Lower lobe of right lung (tissue), 2 donors: ENCODE results near the gene MAGEC2. TPM values are rescaled to one million over a fixed set of nuclear protein-coding genes. Genes with fewer than 3 reads are reported as not detected.

Experiments
- ATAC-seq, 2 donors: fragments of 200-7000 bp; cut with Tn5 transposase; one replicate each; pipeline ENCODE4 v1.9.1; 2020 to 2022; ENCODE audit warnings: mild to moderate bottlenecking in 2 of 2, moderate library complexity in 2 of 2
- DNase-seq: peaks from one replicate; pipeline ENCODE4 v3.0.0-alpha.2; 2020
- H3K27ac ChIP-seq: fragments of 200-600 bp; one replicate; pipeline ENCODE4 v1.8.0; 2022
- H3K27me3 ChIP-seq: fragments of 200-600 bp; one replicate; pipeline ENCODE4 v1.8.0; 2022; ENCODE audit warnings: low read depth
- H3K36me3 ChIP-seq: fragments of 200-600 bp; one replicate; pipeline ENCODE4 v1.8.0; 2022; ENCODE audit warnings: mild to moderate bottlenecking
- H3K4me1 ChIP-seq: fragments of 200-600 bp; one replicate; pipeline ENCODE4 v1.8.0; 2022
- H3K4me3 ChIP-seq: fragments of 200-600 bp; one replicate; pipeline ENCODE4 v1.8.0; 2022; ENCODE audit warnings: mild to moderate bottlenecking
- H3K9me3 ChIP-seq: fragments of 200-600 bp; one replicate; pipeline ENCODE4 v1.8.0; 2022
- intact Hi-C: fragments of 100-400 bp; cut with DNase I; formaldehyde crosslinking; loops from one replicate; pipeline ENCODE4 v1.11.0; 2022
- total RNA-seq: library from RNA; stranded (reverse); fragmentation: NEBNext Ultra II Directional; extraction: Animal tissue kit (Norgen Biotek cat#: 25700); gene quantifications from one replicate; pipeline ENCODE4 v1.2.1, GENCODE V29; 2021
- TF ChIP-seq, protein P1 (sequence below): fragments of 200-600 bp; IDR thresholded peaks from one replicate; pipeline ENCODE4 v1.8.0; 2022; ENCODE audit warnings: antibody characterized with exemption, mild to moderate bottlenecking
- donor health status: DM: no; HTN: yes; CAD: no; lungs with severe emphysema.

Gene MAGEC2
- total RNA-seq, 1 donor from 2014 or later, result not detected

DNA sequence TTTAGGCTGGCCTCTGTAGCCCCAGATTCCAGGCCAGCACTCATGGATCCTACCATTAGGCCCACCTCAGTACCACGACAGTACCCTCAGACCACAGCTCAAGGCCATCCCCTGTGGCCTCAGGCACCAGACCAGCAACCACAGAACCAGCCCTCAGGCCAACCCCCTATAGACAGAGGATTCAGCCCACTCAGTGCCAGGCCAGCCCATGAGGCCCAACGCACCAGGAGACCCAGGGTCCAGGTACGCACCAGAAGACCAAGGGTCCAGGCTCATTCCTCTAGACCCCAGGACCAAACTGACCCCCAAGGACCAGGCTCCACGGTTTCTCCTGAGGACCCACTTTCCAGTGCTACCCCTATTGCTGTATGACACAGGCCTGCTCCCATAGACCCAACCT lies 39.5 kb upstream of the MAGEC2 start:
- DNase-seq (no peak), ATAC-seq (no peak)
- Histone ChIP-seq H3K27me3 (no peaks in the 10 kb centered on the region), H3K4me1 (no peaks in the 10 kb centered on the region), H3K9me3 (no peaks in the 10 kb centered on the region), H3K27ac (no peak overlapping the region), H3K36me3 (no peaks in the 10 kb centered on the region), H3K4me3 (no peak overlapping the region)
- TF ChIP-seq, protein P1, sequence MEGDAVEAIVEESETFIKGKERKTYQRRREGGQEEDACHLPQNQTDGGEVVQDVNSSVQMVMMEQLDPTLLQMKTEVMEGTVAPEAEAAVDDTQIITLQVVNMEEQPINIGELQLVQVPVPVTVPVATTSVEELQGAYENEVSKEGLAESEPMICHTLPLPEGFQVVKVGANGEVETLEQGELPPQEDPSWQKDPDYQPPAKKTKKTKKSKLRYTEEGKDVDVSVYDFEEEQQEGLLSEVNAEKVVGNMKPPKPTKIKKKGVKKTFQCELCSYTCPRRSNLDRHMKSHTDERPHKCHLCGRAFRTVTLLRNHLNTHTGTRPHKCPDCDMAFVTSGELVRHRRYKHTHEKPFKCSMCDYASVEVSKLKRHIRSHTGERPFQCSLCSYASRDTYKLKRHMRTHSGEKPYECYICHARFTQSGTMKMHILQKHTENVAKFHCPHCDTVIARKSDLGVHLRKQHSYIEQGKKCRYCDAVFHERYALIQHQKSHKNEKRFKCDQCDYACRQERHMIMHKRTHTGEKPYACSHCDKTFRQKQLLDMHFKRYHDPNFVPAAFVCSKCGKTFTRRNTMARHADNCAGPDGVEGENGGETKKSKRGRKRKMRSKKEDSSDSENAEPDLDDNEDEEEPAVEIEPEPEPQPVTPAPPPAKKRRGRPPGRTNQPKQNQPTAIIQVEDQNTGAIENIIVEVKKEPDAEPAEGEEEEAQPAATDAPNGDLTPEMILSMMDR, result no peak
- intact Hi-C loops, result no loop called here

DNA sequence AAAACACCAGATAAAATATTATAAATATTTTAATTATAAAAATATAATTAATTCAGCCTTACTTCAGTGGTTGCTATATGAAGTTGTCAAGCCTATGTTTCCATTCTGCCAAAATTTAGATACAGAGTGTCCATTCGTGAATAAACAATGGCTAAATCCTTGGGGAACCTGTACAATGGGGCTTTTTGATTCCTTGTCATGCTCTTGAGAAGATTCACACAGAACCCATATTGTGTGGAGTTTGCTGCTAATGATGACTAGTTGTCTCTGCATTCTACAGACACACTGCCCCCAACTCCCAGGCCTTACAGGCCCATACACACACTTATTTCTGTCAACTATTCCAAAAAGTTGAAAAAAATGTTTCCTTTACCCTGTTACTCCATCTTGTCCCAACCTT lies 33.4 kb upstream of the MAGEC2 start:
- Histone ChIP-seq H3K27me3 (no peaks in the 10 kb centered on the region), H3K27ac (no peak overlapping the region), H3K36me3 (no peaks in the 10 kb centered on the region), H3K4me3 (no peak overlapping the region), H3K4me1 (no peaks in the 10 kb centered on the region), H3K9me3 (no peaks in the 10 kb centered on the region)
- intact Hi-C loops, result no loop called here
- DNase-seq, result no peak
- ATAC-seq, result no peak
- TF ChIP-seq, protein P1, result no peak

DNA sequence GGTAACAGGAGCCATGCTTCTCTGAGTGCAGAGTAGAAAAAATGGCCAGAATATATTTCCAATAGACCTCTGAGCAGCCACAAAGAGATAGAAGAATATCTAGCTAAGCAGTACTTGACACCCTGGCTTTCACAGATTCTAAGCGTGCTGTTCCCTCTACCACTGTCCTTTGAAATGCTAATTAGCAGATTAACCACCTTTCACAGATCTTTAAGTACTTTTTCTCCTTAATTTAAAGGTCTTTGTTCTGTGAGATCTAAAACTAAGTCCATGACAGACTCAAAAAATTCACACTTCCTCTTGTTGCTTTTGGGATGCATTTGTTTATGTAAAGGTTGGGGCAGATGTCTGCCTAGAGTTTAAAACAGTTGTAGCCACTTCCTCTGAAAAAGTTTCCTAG lies 28.3 kb upstream of the MAGEC2 start:
- Histone ChIP-seq H3K4me1 (no peaks in the 10 kb centered on the region), H3K27ac (no peak overlapping the region), H3K9me3 (no peaks in the 10 kb centered on the region), H3K27me3 (no peaks in the 10 kb centered on the region), H3K36me3 (no peaks in the 10 kb centered on the region), H3K4me3 (no peak overlapping the region)
- DNase-seq (no peak), ATAC-seq (no peak)
- intact Hi-C loops, result no loop called here
- TF ChIP-seq, protein P1, result no peak

DNA sequence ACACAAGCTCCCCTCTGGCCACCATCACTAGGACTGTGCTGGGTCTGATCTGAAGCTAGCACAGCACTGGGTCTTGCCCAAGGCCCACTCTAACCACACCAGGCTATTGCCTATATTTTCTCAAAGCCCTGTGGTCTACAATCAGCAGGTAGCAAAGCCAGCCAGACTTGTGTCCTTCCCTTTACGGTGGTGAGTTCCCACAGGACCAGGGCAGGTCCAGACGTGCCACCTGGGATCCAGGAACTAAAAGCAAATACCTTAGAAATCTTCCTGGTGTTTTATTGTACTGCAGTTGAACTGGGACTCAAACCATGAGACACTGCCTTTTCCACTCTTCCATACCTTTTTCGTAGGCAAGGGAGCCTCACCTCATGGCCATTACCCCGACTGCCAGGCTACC lies 9.0 kb upstream of the MAGEC2 start:
- TF ChIP-seq, protein P1, result no peak
- H3K9me3 ChIP-seq, result no peaks in the 10 kb centered on the region
- H3K4me3 ChIP-seq, result no peak overlapping the region
- ATAC-seq, result no peak
- H3K36me3 ChIP-seq, result no peaks in the 10 kb centered on the region
- no peaks in the 10 kb centered on the region for H3K4me1 ChIP-seq
- no peak for DNase-seq
- intact Hi-C loops, result no loop called here
- no peak overlapping the region for H3K27ac ChIP-seq
- no peaks in the 10 kb centered on the region for H3K27me3 ChIP-seq

DNA sequence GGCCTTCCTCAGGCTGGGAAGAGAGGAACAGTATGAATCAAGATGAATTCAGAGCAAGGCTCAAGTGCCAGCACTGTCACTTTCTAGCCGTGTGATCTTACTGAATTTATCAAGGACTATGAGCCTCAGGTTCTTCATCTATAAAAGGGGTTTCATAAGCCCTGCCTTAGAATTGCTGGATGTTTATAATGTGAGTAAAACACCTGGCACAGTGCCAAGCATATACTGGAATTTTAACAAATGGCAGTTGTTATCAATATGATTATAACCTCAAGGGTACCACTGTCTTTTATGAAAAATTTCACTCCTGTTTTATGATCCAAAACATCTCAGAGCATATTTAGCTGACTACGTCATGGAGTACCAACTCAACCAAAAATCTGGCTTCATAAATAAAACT lies 4.0 kb downstream of the MAGEC2 start:
- Histone ChIP-seq H3K9me3 (no peaks in the 10 kb centered on the region), H3K4me3 (no peak overlapping the region), H3K27ac (no peak overlapping the region), H3K36me3 (no peaks in the 10 kb centered on the region), H3K4me1 (no peaks in the 10 kb centered on the region), H3K27me3 (no peaks in the 10 kb centered on the region)
- intact Hi-C loops, result no loop called here
- ATAC-seq (no peak), DNase-seq (no peak)
- TF ChIP-seq, protein P1, result no peak

DNA sequence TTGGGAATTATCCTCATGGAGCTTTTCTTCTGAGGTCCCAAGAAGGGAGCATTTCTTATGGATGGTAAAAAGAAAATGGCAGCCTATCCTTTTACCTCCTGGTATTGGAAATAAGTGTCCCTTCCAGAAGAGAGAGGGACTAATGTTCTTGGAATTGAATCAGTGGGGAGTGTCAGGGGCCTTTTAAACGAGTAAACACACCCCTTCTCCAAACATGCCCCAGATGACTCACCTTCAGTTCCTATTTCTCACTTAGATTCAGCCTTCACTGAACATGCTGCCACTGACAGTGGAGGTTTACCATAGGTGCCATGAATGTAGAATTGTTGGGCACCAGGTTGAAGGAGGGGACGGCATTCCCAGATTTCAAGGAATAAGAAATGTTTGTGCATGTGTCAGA lies 19.0 kb downstream of the MAGEC2 start:
- DNase-seq, result no peak
- no peak for ATAC-seq
- intact Hi-C loops, result no loop called here
- Histone ChIP-seq H3K27ac (no peak overlapping the region), H3K4me3 (no peak overlapping the region), H3K4me1 (no peaks in the 10 kb centered on the region), H3K9me3 (no peaks in the 10 kb centered on the region), H3K36me3 (no peaks in the 10 kb centered on the region), H3K27me3 (no peaks in the 10 kb centered on the region)
- TF ChIP-seq, protein P1, result no peak
